Tibial nerve (tissue), 4 donors: ENCODE results near the gene ZDHHC20. TPM values are rescaled to one million over a fixed set of nuclear protein-coding genes. Genes with fewer than 3 reads are reported as not detected.

ENCODE experiments used
- DNase-seq, 2 donors: peaks; one replicate each; pipeline ENCODE4 v3.0.0-alpha.2; 2019; ENCODE audit warnings: low spot score in 2 of 2
- H3K27ac ChIP-seq, 4 donors: fragments of 200-600 bp; sonication (generic) in 3 of 4; one replicate each; pipeline ENCODE4 v1.5.1; 2017 to 2019; ENCODE audit warnings: mild to moderate bottlenecking in 1 of 4
- H3K27me3 ChIP-seq, 2 donors: fragments of 200-600 bp; sonication (generic) in 1 of 2; one replicate each; pipeline versions ENCODE4 v1.5.1 to v1.6.0; 2017 to 2019
- H3K36me3 ChIP-seq, 3 donors: fragments of 200-600 bp; sonication (generic); one replicate each; pipeline ENCODE4 v1.5.1; 2018 to 2019
- H3K4me1 ChIP-seq, 4 donors: fragments of 200-600 bp; sonication (generic) in 3 of 4; one replicate each; pipeline ENCODE4 v1.5.1; 2017 to 2019
- H3K4me3 ChIP-seq, 4 donors: fragments of 200-600 bp; sonication (generic) in 3 of 4; one replicate each; pipeline ENCODE4 v1.5.1; 2017 to 2019; ENCODE audit warnings: mild to moderate bottlenecking in 1 of 4, moderate library complexity in 1 of 4
- H3K9me3 ChIP-seq, 4 donors: fragments of 200-600 bp; sonication (generic) in 3 of 4; one replicate each; pipeline ENCODE4 v1.5.1; 2017 to 2019
- EP300 ChIP-seq, 2 donors: sonication (generic); formaldehyde crosslinking; IDR thresholded peaks; one replicate each; pipeline ENCODE4 v1.6.1; 2017; ENCODE audit warnings: antibody characterized with exemption in 2 of 2, mild to moderate bottlenecking in 1 of 2
- POLR2A ChIP-seq, 2 donors: fragments of 450-650 bp; IDR thresholded peaks; one replicate each; pipeline ENCODE4 v1.6.1; 2017; ENCODE audit warnings: antibody characterized with exemption in 2 of 2, mild to moderate bottlenecking in 2 of 2, moderate library complexity in 2 of 2
- WGBS, 2 donors: methylation state at CpG; one replicate each; pipeline ENCODE4 v1.1.5; 2018; 5-methylcytosine and 5-hydroxymethylcytosine counted together
- small RNA-seq: library from RNA; depleted of rRNA; stranded (forward); fragments of <200 nt; gene quantifications from one replicate; pipeline ENCODE3, GENCODE V24; 2016
- total RNA-seq, 4 donors: library from RNA; depleted of rRNA; stranded (reverse); fragments of >200 nt; gene quantifications; one replicate each; pipeline ENCODE4 v1.1.0, GENCODE V29; 2016
- TF ChIP-seq, protein P1 (sequence below), 5 experiments: fragments of 200-600 bp in 3 of 5; fragments of 450-650 bp in 2 of 5; sonication (generic) in 3 of 5; IDR thresholded peaks; one replicate each; pipeline ENCODE4 v1.5.1; 2016 to 2019; ENCODE audit warnings: antibody characterized with exemption in 5 of 5, mild to moderate bottlenecking in 3 of 5, moderate library complexity in 2 of 5

The ZDHHC20 gene
- total RNA-seq, 4 donors from 2014 or later: 46.1 to 61.0 (median 55.5) TPM

DNA sequence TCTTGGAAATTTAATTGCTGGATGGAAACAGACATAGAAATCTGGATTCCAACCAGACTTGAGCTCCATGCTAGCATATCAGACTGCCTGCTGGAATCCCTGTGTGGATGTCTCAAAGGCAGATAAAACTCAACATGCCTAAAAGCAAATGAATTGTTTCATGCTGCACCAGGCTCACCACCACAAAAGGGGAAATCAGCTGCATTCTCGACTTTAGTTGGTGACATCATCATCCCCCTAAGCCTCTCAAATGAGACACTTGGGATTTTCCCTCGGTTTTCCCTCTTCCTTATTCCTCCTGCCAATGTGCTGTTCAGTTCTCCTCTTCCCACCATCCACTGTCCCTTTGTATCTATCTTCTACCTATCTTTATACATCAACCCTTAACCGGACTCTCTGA is 134.3 kb downstream of the ZDHHC20 start:
- H3K4me3 ChIP-seq: no peak overlapping the region
- peaks cover 0 to 7% (median 0%) of the 10 kb centered on the region in 4 donors for H3K9me3 ChIP-seq
- no peaks in the 10 kb centered on the region for H3K27me3 ChIP-seq
- H3K36me3 ChIP-seq: peaks cover 0 to 18% (median 0%) of the 10 kb centered on the region in 3 donors
- DNase-seq: no peak
- no peak overlapping the region for H3K27ac ChIP-seq
- no peak for TF ChIP-seq POLR2A (IDR thresholded peaks at IDR 0.05)
- TF ChIP-seq EP300 (IDR thresholded peaks at IDR 0.05): no peak
- TF ChIP-seq, protein P1, sequence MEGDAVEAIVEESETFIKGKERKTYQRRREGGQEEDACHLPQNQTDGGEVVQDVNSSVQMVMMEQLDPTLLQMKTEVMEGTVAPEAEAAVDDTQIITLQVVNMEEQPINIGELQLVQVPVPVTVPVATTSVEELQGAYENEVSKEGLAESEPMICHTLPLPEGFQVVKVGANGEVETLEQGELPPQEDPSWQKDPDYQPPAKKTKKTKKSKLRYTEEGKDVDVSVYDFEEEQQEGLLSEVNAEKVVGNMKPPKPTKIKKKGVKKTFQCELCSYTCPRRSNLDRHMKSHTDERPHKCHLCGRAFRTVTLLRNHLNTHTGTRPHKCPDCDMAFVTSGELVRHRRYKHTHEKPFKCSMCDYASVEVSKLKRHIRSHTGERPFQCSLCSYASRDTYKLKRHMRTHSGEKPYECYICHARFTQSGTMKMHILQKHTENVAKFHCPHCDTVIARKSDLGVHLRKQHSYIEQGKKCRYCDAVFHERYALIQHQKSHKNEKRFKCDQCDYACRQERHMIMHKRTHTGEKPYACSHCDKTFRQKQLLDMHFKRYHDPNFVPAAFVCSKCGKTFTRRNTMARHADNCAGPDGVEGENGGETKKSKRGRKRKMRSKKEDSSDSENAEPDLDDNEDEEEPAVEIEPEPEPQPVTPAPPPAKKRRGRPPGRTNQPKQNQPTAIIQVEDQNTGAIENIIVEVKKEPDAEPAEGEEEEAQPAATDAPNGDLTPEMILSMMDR (IDR thresholded peaks at IDR 0.05): no peak
- H3K4me1 ChIP-seq: peaks cover 0 to 5% (median 0%) of the 10 kb centered on the region in 4 donors
- 46 to 63% methylated on average over 3 of the region's 3 CpGs for WGBS, 2 donors

DNA sequence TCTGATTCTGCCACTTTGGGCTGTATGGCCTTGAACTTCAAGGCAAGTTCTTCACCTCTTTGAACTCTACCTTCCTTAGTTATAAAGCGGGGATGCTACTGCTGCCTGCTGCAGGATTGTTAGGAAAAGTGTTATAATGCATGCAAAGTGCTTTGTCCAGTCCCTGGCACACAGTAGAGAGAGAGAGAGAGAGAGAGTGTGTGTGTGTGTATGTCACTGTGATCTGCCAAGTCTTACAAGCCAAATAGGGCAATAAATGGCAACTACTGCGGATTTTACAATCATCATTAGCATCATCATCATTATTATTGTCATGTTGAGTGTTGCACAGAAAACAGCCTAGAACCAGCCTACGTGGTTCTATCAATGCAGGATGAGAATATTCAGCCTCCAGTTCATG is 136.1 kb downstream of the ZDHHC20 start:
- TF ChIP-seq, protein P1 (IDR thresholded peaks at IDR 0.05): no peak
- TF ChIP-seq EP300 (IDR thresholded peaks at IDR 0.05) (no peak), POLR2A (IDR thresholded peaks at IDR 0.05) (no peak)
- H3K36me3 ChIP-seq: peaks cover 0 to 9% (median 0%) of the 10 kb centered on the region in 3 donors
- H3K4me3 ChIP-seq: no peak overlapping the region
- no peak overlapping the region for H3K27ac ChIP-seq
- H3K9me3 ChIP-seq: no peaks in the 10 kb centered on the region
- H3K4me1 ChIP-seq: peaks cover 0 to 5% (median 0%) of the 10 kb centered on the region in 4 donors
- WGBS, 2 donors: 0 to 92% methylated on average over 3 of the region's 3 CpGs
- H3K27me3 ChIP-seq: no peaks in the 10 kb centered on the region
- no peak for DNase-seq

Small RNAs within 50 kb of the gene (small RNA-seq; reads per million reads assigned to genes)
- not detected for gene RNA5SP25

Other genes with a start within 250 kb of the ZDHHC20 start
- 10 to 100 TPM; 57.3 to 85.2 (median 71.1) TPM for gene MICU2, start 144.9 kb upstream of the ZDHHC20 start, total RNA-seq
- gene FGF9, start 211.8 kb upstream of the ZDHHC20 start, total RNA-seq: 1 to 10 TPM in 2 of 4 donors, under 1 TPM in 1, not detected in 1; 0.22 to 1.2 (median 1.0) TPM